NCI-H146 (cell line): Measurements from ENCODE around the gene LTA.
A peak's percentile ranks its signal among the peaks of the same experiment; 100 is the strongest.

ENCODE experiments used
- DNase-seq: peaks from one replicate; lab custom pipeline; 2025; lab: John Stamatoyannopoulos, UW

The LTA gene

GRCh38 chr6:31569861-31570536 is 2.1 kb upstream of the LTA start:
- DNase-seq, result no peak

- no peak for DNase-seq
Measured at GRCh38 chr6:31573239-31574105, 1.4 kb downstream of the LTA start.

GRCh38 chr6:31574106-31575061 is 2.3 kb downstream of the LTA start:
- DNase-seq, result no peak

GRCh38 chr6:31575335-31575901 is 3.3 kb downstream of the LTA start, which contains the start of gene TNF:
Gene TNF, plus strand, starts transcription at chr6:31575565. Its CDS starts 177 bp downstream, at chr6:31575742.
- DNase-seq, result no peak

GRCh38 chr6:31575952-31576685 is 4.0 kb downstream of the LTA start:
- no peak for DNase-seq

GRCh38 chr6:31576897-31577578 is 4.9 kb downstream of the LTA start:
- DNase-seq, result no peak

- no peak for DNase-seq
Measured at GRCh38 chr6:31577579-31577966, 5.5 kb downstream of the LTA start.

GRCh38 chr6:31578184-31579118 is 6.4 kb downstream of the LTA start:
- no peak for DNase-seq

GRCh38 chr6:31579119-31579505 is 7.0 kb downstream of the LTA start:
- DNase-seq, result no peak

GRCh38 chr6:31579546-31580437 is 7.7 kb downstream of the LTA start:
- DNase-seq, result no peak

- DNase-seq, result no peak
Measured at GRCh38 chr6:31580438-31580740, 8.3 kb downstream of the LTA start.

GRCh38 chr6:31580807-31581433 is 8.8 kb downstream of the LTA start:
- DNase-seq, result peak; percentile 66

- DNase-seq, result no peak
Measured at GRCh38 chr6:31581434-31582229, 9.5 kb downstream of the LTA start.

- no peak for DNase-seq
Measured at GRCh38 chr6:31582230-31582643, 10.1 kb downstream of the LTA start, which contains the start of gene LTB. Gene LTB, minus strand, starts transcription at chr6:31582424. Its CDS starts 7 bp downstream, at chr6:31582417.

- DNase-seq, result no peak
Measured at GRCh38 chr6:31585491-31585890, 13.4 kb downstream of the LTA start.

- no peak for DNase-seq
Measured at GRCh38 chr6:31586008-31586407, 13.9 kb downstream of the LTA start, which contains the start of gene LST1. Gene LST1, plus strand, starts transcription at chr6:31586277. Its CDS starts 1,023 bp downstream, at chr6:31587300.
